OCI-LY1 (cell line): ENCODE results near the gene KCNK3.

Experiments
- H2AFZ ChIP-seq: fragments of 200-600 bp; sonication (generic), shearing (Covaris generic); 2 replicates; pipeline ENCODE4 v1.6.0; 2014; ENCODE audit warnings: antibody characterized with exemption, mild to moderate bottlenecking, low read length
- H3F3A ChIP-seq: fragments of 200-600 bp; sonication (generic), shearing (Covaris generic); 2 replicates; pipeline ENCODE4 v1.6.0; 2014; ENCODE audit warnings: mild to moderate bottlenecking, antibody characterized with exemption, low read length, moderate library complexity; ENCODE audit not compliant: insufficient read depth
- H3K27ac ChIP-seq: fragments of 200-600 bp; sonication (generic); 2 replicates; pipeline ENCODE4 v1.5.1; 2014; ENCODE audit warnings: low read length, mixed run types, mild to moderate bottlenecking, low read depth; ENCODE audit not compliant: poor library complexity, severe bottlenecking
- H3K27me3 ChIP-seq: fragments of 200-600 bp; sonication (generic); 2 replicates; pipeline ENCODE4 v1.6.0; 2014; ENCODE audit warnings: antibody characterized with exemption, mild to moderate bottlenecking, low read length, moderate library complexity; ENCODE audit not compliant: insufficient read depth
- H3K36me3 ChIP-seq: fragments of 200-600 bp; sonication (generic); 2 replicates; pipeline ENCODE4 v1.6.1; 2014; ENCODE audit warnings: mild to moderate bottlenecking, antibody characterized with exemption, low read length, moderate library complexity, mixed read lengths; ENCODE audit not compliant: insufficient read depth
- H3K4me1 ChIP-seq: fragments of 200-600 bp; sonication (generic); 2 replicates; pipeline ENCODE4 v1.5.1; 2014; ENCODE audit warnings: mild to moderate bottlenecking, low read length, moderate library complexity; ENCODE audit not compliant: insufficient read depth, severe bottlenecking
- H3K4me2 ChIP-seq: fragments of 200-600 bp; sonication (generic), shearing (Covaris generic); 2 replicates; pipeline ENCODE4 v1.6.1; 2014; ENCODE audit warnings: low read length
- H3K4me3 ChIP-seq: fragments of 200-600 bp; sonication (generic); 2 replicates; pipeline ENCODE4 v1.5.1; 2014; ENCODE audit warnings: low read length, low read depth, mild to moderate bottlenecking, mixed read lengths; ENCODE audit not compliant: poor library complexity, severe bottlenecking
- H3K79me2 ChIP-seq: fragments of 200-600 bp; shearing (Covaris generic); 2 replicates; pipeline ENCODE4 v1.6.1; 2016; ENCODE audit warnings: mixed run types, low read length, mixed read lengths; ENCODE audit not compliant: insufficient read depth
- H3K9ac ChIP-seq: fragments of 200-600 bp; sonication (generic), shearing (Covaris generic); 2 replicates; pipeline ENCODE4 v1.6.1; 2014; ENCODE audit warnings: mild to moderate bottlenecking, low read length, mixed read lengths
- H3K9me2 ChIP-seq: fragments of 200-600 bp; sonication (generic), shearing (Covaris generic); 2 replicates; pipeline ENCODE4 v1.6.1; 2014; ENCODE audit warnings: low read depth, mild to moderate bottlenecking, low read length, mixed read lengths
- H3K9me3 ChIP-seq: fragments of 200-600 bp; shearing (Covaris generic); 2 replicates; pipeline ENCODE4 v1.6.1; 2014; ENCODE audit warnings: low read length, mixed read lengths
- H4K20me1 ChIP-seq: fragments of 200-600 bp; sonication (generic), shearing (Covaris generic); 2 replicates; pipeline ENCODE4 v1.6.0; 2016; ENCODE audit warnings: mild to moderate bottlenecking, low read length; ENCODE audit not compliant: insufficient read depth
- CTCF ChIP-seq: fragments of 200-600 bp; sonication (generic), shearing (Covaris generic); IDR thresholded peaks from 2 replicates; pipeline ENCODE4 v1.5.1; 2017; ENCODE audit warnings: mild to moderate bottlenecking, antibody characterized with exemption, low read length, moderate library complexity, mixed read lengths
- EZH2 ChIP-seq: fragments of 200-600 bp; sonication (generic), shearing (Covaris generic); IDR thresholded peaks from 2 replicates; pipeline ENCODE4 v1.8.0; 2017; ENCODE audit warnings: borderline replicate concordance, mixed run types, mild to moderate bottlenecking, antibody characterized with exemption, low read length, moderate library complexity, mixed read lengths

Gene KCNK3

GRCh38 chr2:26672112-26672817, 20.3 kb upstream of the KCNK3 start:
- H3K4me3 ChIP-seq, result no peak overlapping the region
- no peaks in the 10 kb centered on the region for H4K20me1 ChIP-seq
- peaks cover under 1% of the 10 kb centered on the region; the same call in 1 of the 2 replicates for H3K27me3 ChIP-seq
- H3K9ac ChIP-seq, result no peak overlapping the region
- no peak overlapping the region for H3K4me2 ChIP-seq
- no peaks in the 10 kb centered on the region for H3K36me3 ChIP-seq
- H3K4me1 ChIP-seq, result no peaks in the 10 kb centered on the region
- no peak overlapping the region for H2AFZ ChIP-seq
- no peaks in the 10 kb centered on the region for H3K79me2 ChIP-seq
- H3K27ac ChIP-seq, result no peak overlapping the region
- no peaks in the 10 kb centered on the region for H3F3A ChIP-seq
- H3K9me3 ChIP-seq, result no peaks in the 10 kb centered on the region
- no peak for TF ChIP-seq CTCF
- TF ChIP-seq EZH2, result no peak
- H3K9me2 ChIP-seq, result no peaks in the 10 kb centered on the region

GRCh38 chr2:26672818-26673393, 19.6 kb upstream of the KCNK3 start:
- Histone ChIP-seq H3K27ac (no peak overlapping the region), H3K4me3 (no peak overlapping the region), H3K27me3 (peaks cover 7% of the 10 kb centered on the region; the same call in 1 of the 2 replicates), H3K9me3 (no peaks in the 10 kb centered on the region), H3K79me2 (no peaks in the 10 kb centered on the region), H3K4me1 (no peaks in the 10 kb centered on the region), H3K36me3 (no peaks in the 10 kb centered on the region), H3K9me2 (no peaks in the 10 kb centered on the region), H4K20me1 (no peaks in the 10 kb centered on the region), H3K4me2 (no peak overlapping the region), H3F3A (no peaks in the 10 kb centered on the region), H2AFZ (no peak overlapping the region), H3K9ac (no peak overlapping the region)
- TF ChIP-seq CTCF, result no peak
- TF ChIP-seq EZH2, result no peak

DNA sequence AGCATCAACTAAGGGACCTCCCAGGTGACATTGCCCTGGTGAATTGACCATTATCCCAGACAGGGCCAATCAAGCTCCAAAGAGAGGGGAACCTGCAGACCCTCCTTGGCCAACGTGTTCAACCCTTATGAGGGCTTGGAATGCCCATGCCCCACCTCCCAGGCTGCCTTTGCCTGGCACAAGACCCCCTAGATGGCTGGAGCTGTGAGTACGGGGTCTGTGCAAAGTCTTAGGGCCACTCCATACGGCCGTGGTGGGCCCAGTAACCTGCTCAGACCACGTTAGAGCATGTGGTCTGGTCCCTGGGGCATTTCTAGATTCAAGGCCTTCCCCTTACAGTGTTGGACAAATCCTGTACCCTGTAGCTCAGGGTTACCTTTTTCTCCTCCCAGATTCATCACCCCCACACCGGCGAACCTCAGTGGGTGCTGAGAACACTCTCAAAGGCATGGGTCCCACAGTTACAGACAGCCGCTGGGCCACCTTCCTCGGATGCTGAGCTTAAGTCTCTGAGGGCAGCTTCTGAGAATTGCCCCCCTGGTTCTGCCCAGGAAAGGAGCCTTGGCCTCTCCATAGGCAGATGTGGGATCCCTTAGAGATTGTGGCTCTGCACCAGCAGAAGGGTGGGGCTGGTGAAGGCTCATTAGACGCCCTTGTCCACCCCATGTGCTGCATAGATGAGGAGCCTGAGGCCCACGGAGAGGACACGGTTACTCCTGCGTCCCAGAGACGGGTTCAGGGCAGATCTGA, 18.3 kb upstream of the KCNK3 start:
- H3K4me2 ChIP-seq, result no peak overlapping the region
- H3K79me2 ChIP-seq, result no peaks in the 10 kb centered on the region
- no peaks in the 10 kb centered on the region for H3K36me3 ChIP-seq
- no peaks in the 10 kb centered on the region for H4K20me1 ChIP-seq
- no peaks in the 10 kb centered on the region for H3K4me1 ChIP-seq
- no peaks in the 10 kb centered on the region for H3K9me2 ChIP-seq
- no peak for TF ChIP-seq CTCF
- TF ChIP-seq EZH2, result no peak
- no peak overlapping the region for H3K9ac ChIP-seq
- H3K27me3 ChIP-seq, result peaks cover 8% of the 10 kb centered on the region; the same call in 1 of the 2 replicates
- H3F3A ChIP-seq, result no peaks in the 10 kb centered on the region
- H3K4me3 ChIP-seq, result no peak overlapping the region
- H3K9me3 ChIP-seq, result no peaks in the 10 kb centered on the region
- no peak overlapping the region for H3K27ac ChIP-seq
- no peak overlapping the region for H2AFZ ChIP-seq
